Measurements from ENCODE around the gene CAMTA1.

GRCh38 chr1:6861075-6861724, 75.9 kb downstream of the CAMTA1 start:
- TF ChIP-seq CTCF (IDR thresholded peaks at IDR 0.05; ENCODE audit: poor library complexity, severe bottlenecking): no peak
- TF ChIP-seq REST (IDR thresholded peaks at IDR 0.05; ENCODE audit: borderline replicate concordance): no peak
- no peak for TF ChIP-seq EP300 (conservative IDR thresholded peaks at IDR 0.05; ENCODE audit: poor library complexity, severe bottlenecking)
- no peak for TF ChIP-seq EZH2 (IDR thresholded peaks at IDR 0.05; ENCODE audit: borderline replicate concordance, insufficient read depth, low read length, poor library complexity, severe bottlenecking)

Data from neural cell (in vitro differentiated cells).